Progenitor cell of endocrine pancreas (in vitro differentiated cells): ENCODE measurements around the gene KLHL40. TPM values are rescaled to one million over a fixed set of nuclear protein-coding genes. Genes with fewer than 3 reads are reported as not detected.

Source experiments
- DNase-seq: peaks from one replicate; pipeline ENCODE4 v3.0.0; 2021; ENCODE audit warnings: low spot score; ENCODE audit not compliant: unreplicated experiment
- H3K27ac Mint-ChIP-seq: 2 replicates; pipeline ENCODE4 v1.8.0; 2021; ENCODE audit warnings: mild to moderate bottlenecking, moderate library complexity, mixed read lengths
- H3K27me3 Mint-ChIP-seq: 2 replicates; pipeline ENCODE4 v1.8.0; 2021; ENCODE audit warnings: mixed read lengths
- H3K36me3 Mint-ChIP-seq: 2 replicates; pipeline ENCODE4 v1.8.0; 2022; ENCODE audit warnings: mixed read lengths; ENCODE audit not compliant: insufficient read depth
- H3K4me1 Mint-ChIP-seq: 2 replicates; pipeline ENCODE4 v1.8.0; 2021; ENCODE audit warnings: low read depth, mixed read lengths
- H3K4me3 Mint-ChIP-seq: 2 replicates; pipeline ENCODE4 v1.8.0; 2021; ENCODE audit warnings: low read depth, mild to moderate bottlenecking, moderate library complexity, mixed read lengths
- H3K9me3 Mint-ChIP-seq: 2 replicates; pipeline ENCODE4 v1.8.0; 2021; ENCODE audit warnings: low read depth, mixed read lengths
- total RNA-seq: library from RNA; stranded (reverse); gene quantifications from 2 replicates; pipeline ENCODE4 v1.2.1, GENCODE V29; 2021
- TF ChIP-seq, protein P1 (sequence below): fragments of 200-600 bp; sonication (generic); IDR thresholded peaks from one replicate; pipeline ENCODE4 v1.5.0; 2021; ENCODE audit warnings: antibody characterized with exemption, mild to moderate bottlenecking; ENCODE audit not compliant: unreplicated experiment

The KLHL40 gene
- total RNA-seq, 1 donor from 2014 or later = not detected

DNA sequence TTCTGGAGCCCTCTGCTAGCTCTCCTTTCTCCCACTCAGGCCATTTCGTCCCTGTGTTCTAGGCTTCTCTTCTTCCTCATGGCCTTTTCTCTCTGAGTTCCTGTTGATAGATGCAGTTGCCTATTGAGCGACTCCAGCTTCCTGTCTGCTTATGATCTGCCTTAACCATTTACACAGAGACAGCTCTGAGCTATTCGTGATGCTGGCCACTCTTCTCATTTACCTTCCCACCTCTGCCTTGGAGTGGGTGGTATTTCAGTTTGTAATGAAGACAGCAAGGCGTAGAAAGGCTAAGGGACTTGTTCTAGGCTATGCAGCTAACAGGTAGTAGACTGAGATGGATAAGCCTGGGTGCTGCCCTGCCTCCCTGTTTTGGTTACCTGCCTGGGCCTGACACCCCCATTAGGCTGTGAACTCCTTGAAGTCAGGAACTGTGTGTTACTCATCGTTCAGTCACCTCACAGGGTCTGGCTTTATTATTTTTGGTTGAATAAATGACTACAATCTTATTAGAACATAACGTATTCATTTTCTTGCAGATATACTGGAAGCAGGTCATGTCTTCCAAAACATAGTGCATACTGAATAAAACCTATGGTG lies 44.5 kb upstream of the KLHL40 start:
- no peaks in the 10 kb centered on the region for H3K9me3 Mint-ChIP-seq
- no peak for DNase-seq
- H3K36me3 Mint-ChIP-seq = peaks cover 26% of the 10 kb centered on the region
- H3K4me3 Mint-ChIP-seq = no peak overlapping the region
- H3K4me1 Mint-ChIP-seq = no peaks in the 10 kb centered on the region
- TF ChIP-seq, protein P1, sequence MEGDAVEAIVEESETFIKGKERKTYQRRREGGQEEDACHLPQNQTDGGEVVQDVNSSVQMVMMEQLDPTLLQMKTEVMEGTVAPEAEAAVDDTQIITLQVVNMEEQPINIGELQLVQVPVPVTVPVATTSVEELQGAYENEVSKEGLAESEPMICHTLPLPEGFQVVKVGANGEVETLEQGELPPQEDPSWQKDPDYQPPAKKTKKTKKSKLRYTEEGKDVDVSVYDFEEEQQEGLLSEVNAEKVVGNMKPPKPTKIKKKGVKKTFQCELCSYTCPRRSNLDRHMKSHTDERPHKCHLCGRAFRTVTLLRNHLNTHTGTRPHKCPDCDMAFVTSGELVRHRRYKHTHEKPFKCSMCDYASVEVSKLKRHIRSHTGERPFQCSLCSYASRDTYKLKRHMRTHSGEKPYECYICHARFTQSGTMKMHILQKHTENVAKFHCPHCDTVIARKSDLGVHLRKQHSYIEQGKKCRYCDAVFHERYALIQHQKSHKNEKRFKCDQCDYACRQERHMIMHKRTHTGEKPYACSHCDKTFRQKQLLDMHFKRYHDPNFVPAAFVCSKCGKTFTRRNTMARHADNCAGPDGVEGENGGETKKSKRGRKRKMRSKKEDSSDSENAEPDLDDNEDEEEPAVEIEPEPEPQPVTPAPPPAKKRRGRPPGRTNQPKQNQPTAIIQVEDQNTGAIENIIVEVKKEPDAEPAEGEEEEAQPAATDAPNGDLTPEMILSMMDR = no peak
- no peaks in the 10 kb centered on the region for H3K27me3 Mint-ChIP-seq
- H3K27ac Mint-ChIP-seq = peak overlapping the region; percentile 59

GRCh38 chr3:42647821-42648459 lies 37.4 kb upstream of the KLHL40 start:
- Mint-ChIP-seq H3K9me3 (no peaks in the 10 kb centered on the region), H3K4me1 (peaks cover 6% of the 10 kb centered on the region), H3K27ac (peak overlapping the region; percentile 12), H3K36me3 (peaks cover 19% of the 10 kb centered on the region), H3K4me3 (no peak overlapping the region), H3K27me3 (no peaks in the 10 kb centered on the region)
- TF ChIP-seq, protein P1 = no peak
- DNase-seq = no peak

DNA sequence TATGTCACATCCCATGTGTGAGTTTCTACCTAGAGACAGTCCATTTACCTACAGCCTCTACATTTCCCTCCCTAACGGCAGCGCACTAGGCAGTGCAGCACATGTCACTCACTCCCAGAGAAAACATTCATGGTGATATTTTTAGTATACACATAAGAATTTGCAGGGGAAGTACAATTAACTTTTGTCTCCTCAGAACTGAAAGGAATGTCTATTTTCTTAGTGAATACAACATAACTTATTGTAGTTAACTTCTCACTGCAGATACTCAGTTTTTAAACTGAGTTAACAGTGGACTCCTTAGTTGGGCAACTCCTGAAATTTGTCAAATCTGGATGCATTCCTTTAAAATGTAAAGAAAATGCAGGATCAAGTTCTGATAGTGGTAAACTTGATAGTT lies 36.3 kb upstream of the KLHL40 start:
- Mint-ChIP-seq H3K27me3 (no peaks in the 10 kb centered on the region), H3K4me1 (peaks cover 13% of the 10 kb centered on the region), H3K9me3 (no peaks in the 10 kb centered on the region), H3K4me3 (no peak overlapping the region), H3K36me3 (peaks cover 16% of the 10 kb centered on the region), H3K27ac (peak overlapping the region; percentile 35)
- DNase-seq = no peak
- TF ChIP-seq, protein P1 = no peak

DNA sequence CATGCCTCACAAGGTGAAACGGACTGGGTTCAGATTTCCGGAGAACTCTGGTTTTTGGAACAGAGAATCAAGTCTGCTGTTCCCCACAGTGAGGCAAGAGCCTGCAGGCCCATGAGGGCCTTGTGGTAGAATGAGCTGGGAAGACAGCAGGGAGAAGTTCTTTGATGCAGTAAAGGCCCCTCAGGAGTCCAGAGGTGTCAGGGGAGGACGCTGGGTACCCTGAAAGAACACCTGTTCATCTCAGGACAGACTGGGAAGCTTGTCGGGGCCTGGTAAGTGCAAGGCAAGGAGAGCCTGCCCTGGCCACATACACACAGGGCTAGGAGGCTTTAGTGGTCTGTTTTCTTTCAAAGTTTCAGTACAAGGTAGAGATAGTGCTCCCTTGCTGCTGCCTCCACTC lies 35.6 kb upstream of the KLHL40 start:
- no peak for DNase-seq
- peaks cover 11% of the 10 kb centered on the region for H3K36me3 Mint-ChIP-seq
- peak overlapping the region; percentile 35 for H3K27ac Mint-ChIP-seq
- no peak overlapping the region for H3K4me3 Mint-ChIP-seq
- no peaks in the 10 kb centered on the region for H3K27me3 Mint-ChIP-seq
- TF ChIP-seq, protein P1 = no peak
- peaks cover 13% of the 10 kb centered on the region for H3K4me1 Mint-ChIP-seq
- H3K9me3 Mint-ChIP-seq = no peaks in the 10 kb centered on the region

GRCh38 chr3:42651248-42652091 lies 33.9 kb upstream of the KLHL40 start:
- H3K4me3 Mint-ChIP-seq = peak overlapping the region; percentile 28
- H3K27ac Mint-ChIP-seq = peak overlapping the region; percentile 52
- peaks cover 13% of the 10 kb centered on the region for H3K4me1 Mint-ChIP-seq
- no peak for DNase-seq
- H3K36me3 Mint-ChIP-seq = peaks cover 9% of the 10 kb centered on the region
- H3K9me3 Mint-ChIP-seq = no peaks in the 10 kb centered on the region
- no peaks in the 10 kb centered on the region for H3K27me3 Mint-ChIP-seq
- TF ChIP-seq, protein P1 = no peak
